WTC11 (cell line): ENCODE measurements around the gene ZNF217. TPM values are rescaled to one million over a fixed set of nuclear protein-coding genes. Genes with fewer than 3 reads are reported as not detected.

Experiments
- ATAC-seq: fragments of 200-7000 bp; cut with Tn5 transposase; 2 replicates; pipeline ENCODE4 v1.10.0; 2021; ENCODE audit warnings: mild to moderate bottlenecking, moderate library complexity
- CTCF ChIA-PET: fragments of 300-600 bp; sonication (Branson Sonifier 250); formaldehyde crosslinking; loops from one replicate; lab custom pipeline; 2021; ENCODE audit warnings: antibody characterized with exemption; lab: Charles Lee
- POLR2A ChIA-PET: fragments of 350-600 bp; sonication (Branson Sonifier 250); formaldehyde crosslinking; loops from one replicate; lab custom pipeline; 2021; ENCODE audit warnings: antibody characterized with exemption; lab: Charles Lee
- DNase-seq: peaks from one replicate; pipeline ENCODE4 v3.0.0; 2021; ENCODE audit warnings: low spot score
- H3K27ac Mint-ChIP-seq: 2 replicates; pipeline ENCODE4 v1.8.0; 2021; ENCODE audit warnings: mixed read lengths
- H3K27me3 Mint-ChIP-seq: 2 replicates; pipeline ENCODE4 v1.8.0; 2021; ENCODE audit warnings: low read depth, mild to moderate bottlenecking, moderate library complexity, mixed read lengths
- H3K36me3 Mint-ChIP-seq: 2 replicates; pipeline ENCODE4 v1.8.0; 2021; ENCODE audit warnings: mixed read lengths
- H3K4me1 Mint-ChIP-seq: 2 replicates; pipeline ENCODE4 v1.8.0; 2022; ENCODE audit warnings: mixed read lengths
- H3K4me3 Mint-ChIP-seq: 2 replicates; pipeline ENCODE4 v1.8.0; 2021; ENCODE audit warnings: mild to moderate bottlenecking, moderate library complexity, mixed read lengths
- H3K9me3 Mint-ChIP-seq: 2 replicates; pipeline ENCODE4 v1.8.0; 2021; ENCODE audit warnings: mixed read lengths
- ESRRA ChIP-seq: sonication (generic); formaldehyde crosslinking; IDR thresholded peaks from 2 replicates; pipeline ENCODE4 v1.8.1; 2022; ENCODE audit warnings: mild to moderate bottlenecking, missing genetic modification reagents, borderline replicate concordance
- FOXK1 ChIP-seq: sonication (generic); formaldehyde crosslinking; IDR thresholded peaks from 2 replicates; pipeline ENCODE4 v1.8.0; 2022; ENCODE audit warnings: mild to moderate bottlenecking, moderate library complexity, missing genetic modification reagents
- FOXP1 ChIP-seq: sonication (generic); formaldehyde crosslinking; IDR thresholded peaks from 2 replicates; pipeline ENCODE4 v1.8.0; 2022; ENCODE audit warnings: missing genetic modification reagents, mild to moderate bottlenecking, moderate library complexity, borderline replicate concordance
- GABPB1 ChIP-seq: sonication (generic); formaldehyde crosslinking; IDR thresholded peaks from 2 replicates; pipeline ENCODE4 v1.8.1; 2023; ENCODE audit warnings: mild to moderate bottlenecking, missing genetic modification reagents
- MXD4 ChIP-seq: fragments of 250-450 bp; sonication (Bioruptor Pico); IDR thresholded peaks from 2 replicates; pipeline ENCODE4 v1.8.0; 2021; ENCODE audit warnings: mild to moderate bottlenecking, moderate library complexity, borderline replicate concordance
- NFATC4 ChIP-seq: fragments of 250-450 bp; sonication (Bioruptor Pico); IDR thresholded peaks from 2 replicates; pipeline ENCODE4 v1.9.0; 2021; ENCODE audit warnings: mild to moderate bottlenecking
- NFYB ChIP-seq: sonication (generic); formaldehyde crosslinking; conservative IDR thresholded peaks from 2 replicates; pipeline ENCODE4 v1.8.0; 2022; ENCODE audit warnings: low read depth, missing genetic modification reagents
- NR2C2 ChIP-seq: sonication (generic); formaldehyde crosslinking; IDR thresholded peaks from 2 replicates; pipeline ENCODE4 v1.8.0; 2022; ENCODE audit warnings: mild to moderate bottlenecking, missing genetic modification reagents
- PRRX2 ChIP-seq: fragments of 250-450 bp; sonication (Bioruptor Pico); IDR thresholded peaks from 2 replicates; pipeline ENCODE4 v1.8.0; 2021; ENCODE audit warnings: mild to moderate bottlenecking
- SOX15 ChIP-seq: fragments of 250-450 bp; sonication (Bioruptor Pico); IDR thresholded peaks from 2 replicates; pipeline ENCODE4 v1.9.0; 2021; ENCODE audit warnings: mild to moderate bottlenecking
- ZBTB21 ChIP-seq: sonication (generic); formaldehyde crosslinking; IDR thresholded peaks from 2 replicates; pipeline ENCODE4 v1.8.1; 2023; ENCODE audit warnings: mild to moderate bottlenecking, missing genetic modification reagents, borderline replicate concordance
- ZNF138 ChIP-seq: sonication (generic); formaldehyde crosslinking; conservative IDR thresholded peaks from 2 replicates; pipeline ENCODE4 v1.8.1; 2022; ENCODE audit warnings: mild to moderate bottlenecking, moderate library complexity, missing genetic modification reagents
- total RNA-seq: library from RNA; stranded (reverse); gene quantifications from 3 replicates; pipeline ENCODE4 v1.2.3, GENCODE V29; 2021
- TF ChIP-seq, protein P1 (sequence below): sonication (generic); formaldehyde crosslinking; IDR thresholded peaks from 2 replicates; pipeline ENCODE4 v1.8.0; 2022; ENCODE audit warnings: mild to moderate bottlenecking, missing genetic modification reagents
- TF ChIP-seq, protein P2 (sequence below): sonication (generic); formaldehyde crosslinking; IDR thresholded peaks from 2 replicates; pipeline ENCODE4 v1.8.1; 2023; ENCODE audit warnings: mild to moderate bottlenecking, missing genetic modification reagents, moderate library complexity
- TF ChIP-seq, protein P3 (sequence below): sonication (generic); formaldehyde crosslinking; IDR thresholded peaks from 2 replicates; pipeline ENCODE4 v1.8.0; 2022; ENCODE audit warnings: mild to moderate bottlenecking, missing genetic modification reagents
- TF ChIP-seq, protein P4 (sequence below): sonication (generic); formaldehyde crosslinking; IDR thresholded peaks from 2 replicates; pipeline ENCODE4 v1.8.1; 2023; ENCODE audit warnings: mild to moderate bottlenecking, missing genetic modification reagents
- TF ChIP-seq, protein P5 (sequence below): fragments of 250-450 bp; sonication (Bioruptor Pico); IDR thresholded peaks from 2 replicates; pipeline ENCODE4 v1.8.0; 2021; ENCODE audit warnings: mild to moderate bottlenecking
- TF ChIP-seq, protein P6 (sequence below): sonication (generic); formaldehyde crosslinking; IDR thresholded peaks from 2 replicates; pipeline ENCODE4 v1.8.0; 2022; ENCODE audit warnings: mild to moderate bottlenecking, missing genetic modification reagents
- TF ChIP-seq, protein P7 (sequence below): sonication (generic); formaldehyde crosslinking; IDR thresholded peaks from 2 replicates; pipeline ENCODE4 v1.8.0; 2022; ENCODE audit warnings: missing genetic modification reagents

The ZNF217 gene
- total RNA-seq, 1 experiment from 2014 or later = 75.6 TPM

DNA sequence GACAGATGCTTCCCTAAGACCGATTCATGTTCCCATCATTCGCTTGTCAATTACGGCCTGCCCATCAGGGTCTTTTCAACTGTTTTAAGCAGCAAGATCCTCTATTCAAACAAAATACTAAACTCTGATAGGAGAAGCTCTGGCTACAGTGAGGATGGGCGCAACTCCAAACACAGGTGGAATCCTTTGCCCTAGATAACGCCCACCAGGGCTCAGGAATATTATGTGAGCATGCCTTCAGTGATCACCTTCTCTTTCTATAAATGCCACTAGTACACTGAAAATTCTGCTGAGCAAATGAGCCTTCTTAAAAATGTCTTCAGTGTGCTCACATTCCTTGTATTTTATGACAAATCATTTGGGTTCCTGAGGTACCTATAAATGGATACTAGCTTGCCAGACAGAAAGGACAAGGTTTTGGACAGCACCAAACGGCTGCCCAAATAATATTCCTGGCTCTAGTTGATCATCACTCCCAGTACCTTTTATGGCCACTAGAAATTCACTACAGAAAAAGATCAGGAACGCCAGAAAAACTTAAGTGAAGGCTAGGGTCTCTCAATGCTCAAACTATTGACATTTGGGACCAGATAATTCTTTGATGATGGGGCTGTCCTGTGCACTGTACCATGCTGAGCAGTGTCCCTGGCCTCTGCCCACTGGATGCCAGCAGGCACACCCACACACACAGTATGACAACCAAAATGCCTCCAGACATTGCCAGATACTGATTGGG lies 13.1 kb downstream of the ZNF217 start (continued):
- TF ChIP-seq ESRRA (CRISPR knock-in tag) (no peak), MXD4 (CRISPR knock-in tag) (no peak), ZBTB21 (CRISPR knock-in tag) (no peak), NR2C2 (no peak), NFYB (CRISPR knock-in tag) (no peak), FOXK1 (CRISPR knock-in tag) (no peak), NFATC4 (CRISPR knock-in tag) (no peak), SOX15 (no peak), FOXP1 (no peak), PRRX2 (CRISPR knock-in tag) (no peak)
- TF ChIP-seq, protein P1, sequence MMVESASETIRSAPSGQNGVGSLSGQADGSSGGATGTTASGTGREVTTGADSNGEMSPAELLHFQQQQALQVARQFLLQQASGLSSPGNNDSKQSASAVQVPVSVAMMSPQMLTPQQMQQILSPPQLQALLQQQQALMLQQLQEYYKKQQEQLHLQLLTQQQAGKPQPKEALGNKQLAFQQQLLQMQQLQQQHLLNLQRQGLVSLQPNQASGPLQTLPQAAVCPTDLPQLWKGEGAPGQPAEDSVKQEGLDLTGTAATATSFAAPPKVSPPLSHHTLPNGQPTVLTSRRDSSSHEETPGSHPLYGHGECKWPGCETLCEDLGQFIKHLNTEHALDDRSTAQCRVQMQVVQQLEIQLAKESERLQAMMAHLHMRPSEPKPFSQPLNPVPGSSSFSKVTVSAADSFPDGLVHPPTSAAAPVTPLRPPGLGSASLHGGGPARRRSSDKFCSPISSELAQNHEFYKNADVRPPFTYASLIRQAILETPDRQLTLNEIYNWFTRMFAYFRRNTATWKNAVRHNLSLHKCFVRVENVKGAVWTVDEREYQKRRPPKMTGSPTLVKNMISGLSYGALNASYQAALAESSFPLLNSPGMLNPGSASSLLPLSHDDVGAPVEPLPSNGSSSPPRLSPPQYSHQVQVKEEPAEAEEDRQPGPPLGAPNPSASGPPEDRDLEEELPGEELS (CRISPR knock-in tag) = no peak
- TF ChIP-seq, protein P2, sequence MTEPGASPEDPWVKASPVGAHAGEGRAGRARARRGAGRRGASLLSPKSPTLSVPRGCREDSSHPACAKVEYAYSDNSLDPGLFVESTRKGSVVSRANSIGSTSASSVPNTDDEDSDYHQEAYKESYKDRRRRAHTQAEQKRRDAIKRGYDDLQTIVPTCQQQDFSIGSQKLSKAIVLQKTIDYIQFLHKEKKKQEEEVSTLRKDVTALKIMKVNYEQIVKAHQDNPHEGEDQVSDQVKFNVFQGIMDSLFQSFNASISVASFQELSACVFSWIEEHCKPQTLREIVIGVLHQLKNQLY (CRISPR knock-in tag) = no peak
- TF ChIP-seq, protein P3, sequence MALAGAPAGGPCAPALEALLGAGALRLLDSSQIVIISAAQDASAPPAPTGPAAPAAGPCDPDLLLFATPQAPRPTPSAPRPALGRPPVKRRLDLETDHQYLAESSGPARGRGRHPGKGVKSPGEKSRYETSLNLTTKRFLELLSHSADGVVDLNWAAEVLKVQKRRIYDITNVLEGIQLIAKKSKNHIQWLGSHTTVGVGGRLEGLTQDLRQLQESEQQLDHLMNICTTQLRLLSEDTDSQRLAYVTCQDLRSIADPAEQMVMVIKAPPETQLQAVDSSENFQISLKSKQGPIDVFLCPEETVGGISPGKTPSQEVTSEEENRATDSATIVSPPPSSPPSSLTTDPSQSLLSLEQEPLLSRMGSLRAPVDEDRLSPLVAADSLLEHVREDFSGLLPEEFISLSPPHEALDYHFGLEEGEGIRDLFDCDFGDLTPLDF (CRISPR knock-in tag) = no peak
- TF ChIP-seq, all 79 proteins: peak for 0

DNA sequence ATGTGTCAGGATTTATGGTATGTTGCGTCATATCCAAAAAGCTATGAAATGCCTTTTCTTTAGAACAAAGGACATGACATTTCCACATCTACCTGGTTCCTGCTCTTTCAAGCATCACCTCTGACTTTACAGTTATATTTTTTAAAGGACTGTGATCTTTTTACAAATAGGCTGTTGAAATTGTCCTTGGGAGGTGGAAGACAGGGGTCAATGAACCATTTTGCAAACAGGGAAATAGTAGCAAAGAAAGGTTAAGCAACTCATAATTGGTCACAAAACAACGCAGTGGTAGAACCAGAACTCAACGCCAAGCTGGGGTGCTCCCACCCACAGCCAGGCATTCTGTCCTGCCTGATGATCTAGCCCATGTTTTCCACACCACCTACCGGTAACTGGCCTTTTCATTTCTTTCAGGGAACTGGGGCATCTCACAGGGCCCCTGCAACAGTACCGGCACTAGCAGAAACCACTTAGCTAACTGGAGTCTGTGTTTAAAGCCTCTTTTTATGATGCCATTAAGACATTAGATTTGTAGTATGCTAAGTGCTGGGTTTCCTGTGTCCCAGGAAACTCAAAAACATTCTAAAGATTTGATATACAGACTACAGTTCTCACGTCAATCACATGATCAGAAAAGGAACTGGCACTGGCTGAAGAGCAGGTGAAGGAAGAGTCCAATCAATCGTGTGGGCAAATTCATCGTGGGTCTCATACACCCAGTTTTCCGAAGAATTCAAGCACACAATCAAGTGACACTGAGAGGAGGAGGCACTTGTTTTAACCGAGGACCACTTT lies 13.9 kb downstream of the ZNF217 start:
- Mint-ChIP-seq H3K9me3 (no peaks in the 10 kb centered on the region), H3K4me1 (peaks cover 64% of the 10 kb centered on the region)
- 0 out of 2 replicates have a peak, but pooled peaks have one; percentile 12 for ATAC-seq
- TF ChIP-seq, protein P4, sequence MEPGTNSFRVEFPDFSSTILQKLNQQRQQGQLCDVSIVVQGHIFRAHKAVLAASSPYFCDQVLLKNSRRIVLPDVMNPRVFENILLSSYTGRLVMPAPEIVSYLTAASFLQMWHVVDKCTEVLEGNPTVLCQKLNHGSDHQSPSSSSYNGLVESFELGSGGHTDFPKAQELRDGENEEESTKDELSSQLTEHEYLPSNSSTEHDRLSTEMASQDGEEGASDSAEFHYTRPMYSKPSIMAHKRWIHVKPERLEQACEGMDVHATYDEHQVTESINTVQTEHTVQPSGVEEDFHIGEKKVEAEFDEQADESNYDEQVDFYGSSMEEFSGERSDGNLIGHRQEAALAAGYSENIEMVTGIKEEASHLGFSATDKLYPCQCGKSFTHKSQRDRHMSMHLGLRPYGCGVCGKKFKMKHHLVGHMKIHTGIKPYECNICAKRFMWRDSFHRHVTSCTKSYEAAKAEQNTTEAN (CRISPR knock-in tag) = no peak
- TF ChIP-seq ZNF138 (CRISPR knock-in tag) = no peak
- TF ChIP-seq, protein P5, sequence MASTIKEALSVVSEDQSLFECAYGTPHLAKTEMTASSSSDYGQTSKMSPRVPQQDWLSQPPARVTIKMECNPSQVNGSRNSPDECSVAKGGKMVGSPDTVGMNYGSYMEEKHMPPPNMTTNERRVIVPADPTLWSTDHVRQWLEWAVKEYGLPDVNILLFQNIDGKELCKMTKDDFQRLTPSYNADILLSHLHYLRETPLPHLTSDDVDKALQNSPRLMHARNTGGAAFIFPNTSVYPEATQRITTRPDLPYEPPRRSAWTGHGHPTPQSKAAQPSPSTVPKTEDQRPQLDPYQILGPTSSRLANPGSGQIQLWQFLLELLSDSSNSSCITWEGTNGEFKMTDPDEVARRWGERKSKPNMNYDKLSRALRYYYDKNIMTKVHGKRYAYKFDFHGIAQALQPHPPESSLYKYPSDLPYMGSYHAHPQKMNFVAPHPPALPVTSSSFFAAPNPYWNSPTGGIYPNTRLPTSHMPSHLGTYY (CRISPR knock-in tag) = no peak
- TF ChIP-seq, protein P6, sequence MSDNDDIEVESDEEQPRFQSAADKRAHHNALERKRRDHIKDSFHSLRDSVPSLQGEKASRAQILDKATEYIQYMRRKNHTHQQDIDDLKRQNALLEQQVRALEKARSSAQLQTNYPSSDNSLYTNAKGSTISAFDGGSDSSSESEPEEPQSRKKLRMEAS (CRISPR knock-in tag) = no peak
- TF ChIP-seq, protein P7, sequence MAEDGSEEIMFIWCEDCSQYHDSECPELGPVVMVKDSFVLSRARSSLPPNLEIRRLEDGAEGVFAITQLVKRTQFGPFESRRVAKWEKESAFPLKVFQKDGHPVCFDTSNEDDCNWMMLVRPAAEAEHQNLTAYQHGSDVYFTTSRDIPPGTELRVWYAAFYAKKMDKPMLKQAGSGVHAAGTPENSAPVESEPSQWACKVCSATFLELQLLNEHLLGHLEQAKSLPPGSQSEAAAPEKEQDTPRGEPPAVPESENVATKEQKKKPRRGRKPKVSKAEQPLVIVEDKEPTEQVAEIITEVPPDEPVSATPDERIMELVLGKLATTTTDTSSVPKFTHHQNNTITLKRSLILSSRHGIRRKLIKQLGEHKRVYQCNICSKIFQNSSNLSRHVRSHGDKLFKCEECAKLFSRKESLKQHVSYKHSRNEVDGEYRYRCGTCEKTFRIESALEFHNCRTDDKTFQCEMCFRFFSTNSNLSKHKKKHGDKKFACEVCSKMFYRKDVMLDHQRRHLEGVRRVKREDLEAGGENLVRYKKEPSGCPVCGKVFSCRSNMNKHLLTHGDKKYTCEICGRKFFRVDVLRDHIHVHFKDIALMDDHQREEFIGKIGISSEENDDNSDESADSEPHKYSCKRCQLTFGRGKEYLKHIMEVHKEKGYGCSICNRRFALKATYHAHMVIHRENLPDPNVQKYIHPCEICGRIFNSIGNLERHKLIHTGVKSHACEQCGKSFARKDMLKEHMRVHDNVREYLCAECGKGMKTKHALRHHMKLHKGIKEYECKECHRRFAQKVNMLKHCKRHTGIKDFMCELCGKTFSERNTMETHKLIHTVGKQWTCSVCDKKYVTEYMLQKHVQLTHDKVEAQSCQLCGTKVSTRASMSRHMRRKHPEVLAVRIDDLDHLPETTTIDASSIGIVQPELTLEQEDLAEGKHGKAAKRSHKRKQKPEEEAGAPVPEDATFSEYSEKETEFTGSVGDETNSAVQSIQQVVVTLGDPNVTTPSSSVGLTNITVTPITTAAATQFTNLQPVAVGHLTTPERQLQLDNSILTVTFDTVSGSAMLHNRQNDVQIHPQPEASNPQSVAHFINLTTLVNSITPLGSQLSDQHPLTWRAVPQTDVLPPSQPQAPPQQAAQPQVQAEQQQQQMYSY = peak; percentile 74
- peak; percentile 98 for TF ChIP-seq GABPB1 (CRISPR knock-in tag)
- TF ChIP-seq, all 79 proteins: peak for 2
- POLR2A ChIA-PET = no interaction called here
- Mint-ChIP-seq H3K27ac (peak overlapping the region; percentile 77), H3K27me3 (no peaks in the 10 kb centered on the region), H3K36me3 (peaks cover 67% of the 10 kb centered on the region), H3K4me3 (no peak overlapping the region)
- CTCF ChIA-PET = interaction anchor here (0.8 to 2.3 kb wide), 4 partner anchors 32 to 360 kb away, joined by 3 to 11 read pairs (median 3); no protein-coding TSS in a partner anchor
- no peak for DNase-seq
